Activated B cell treated with CpG ODN at 0.5 μM for 24 hours (primary cell): Measurements from ENCODE around the gene ANO1. TPM values are rescaled to one million over a fixed set of nuclear protein-coding genes. Genes with fewer than 3 reads are reported as not detected.

Source experiments
- ATAC-seq: fragments of 200-7000 bp; cut with Tn5 transposase; one replicate; pipeline ENCODE4 v1.10.0; 2021; ENCODE audit warnings: low read depth, mild to moderate bottlenecking, moderate library complexity
- CTCF ChIA-PET: fragments of 350-600 bp; sonication (Branson Sonifier 250); formaldehyde crosslinking; loops from one replicate; lab custom pipeline; 2021; ENCODE audit warnings: antibody characterized with exemption; lab: Charles Lee
- POLR2A ChIA-PET: fragments of 350-600 bp; sonication (Branson Sonifier 250); formaldehyde crosslinking; loops from one replicate; lab custom pipeline; 2021; ENCODE audit warnings: antibody characterized with exemption; lab: Charles Lee
- DNase-seq: peaks from one replicate; pipeline ENCODE4 v3.0.0; 2022
- H3K27ac Mint-ChIP-seq: one replicate; pipeline ENCODE4 v1.8.0; 2020; ENCODE audit warnings: mixed read lengths
- H3K27me3 Mint-ChIP-seq: one replicate; pipeline ENCODE4 v1.8.0; 2021; ENCODE audit warnings: mixed read lengths
- H3K36me3 Mint-ChIP-seq: one replicate; pipeline ENCODE4 v1.8.0; 2021; ENCODE audit warnings: low read depth, mixed read lengths
- H3K4me1 Mint-ChIP-seq: one replicate; pipeline ENCODE4 v1.8.0; 2021; ENCODE audit warnings: mixed read lengths
- H3K4me3 Mint-ChIP-seq: one replicate; pipeline ENCODE4 v1.8.0; 2020; ENCODE audit warnings: mild to moderate bottlenecking, mixed read lengths
- H3K9me3 Mint-ChIP-seq: one replicate; pipeline ENCODE4 v1.8.0; 2020; ENCODE audit warnings: mixed read lengths
- CTCF ChIP-seq: fragments of 200-600 bp; IDR thresholded peaks from one replicate; pipeline ENCODE4 v1.8.0; 2022; ENCODE audit warnings: antibody characterized with exemption, mild to moderate bottlenecking
- intact Hi-C: fragments of 100-400 bp; cut with micrococcal nuclease; formaldehyde crosslinking; loops from one replicate; pipeline ENCODE4 v1.15.1; 2024
- total RNA-seq: library from RNA; stranded (reverse); gene quantifications from 2 replicates; pipeline ENCODE4 v1.2.3, GENCODE V29; 2022

ANO1 gene
- total RNA-seq, 1 donor from 2014 or later = not detected

GRCh38 chr11:70233962-70234361, 155.8 kb downstream of the ANO1 start:
- intact Hi-C loops = no loop called here
- Mint-ChIP-seq H3K4me1 (no peaks in the 10 kb centered on the region), H3K9me3 (no peaks in the 10 kb centered on the region), H3K27ac (no peak overlapping the region), H3K27me3 (peaks cover 6% of the 10 kb centered on the region), H3K4me3 (no peak overlapping the region), H3K36me3 (no peaks in the 10 kb centered on the region)
- no peak for DNase-seq
- ChIA-PET POLR2A (no interaction called here), CTCF (no interaction called here)
- no peak for TF ChIP-seq CTCF
- no peak for ATAC-seq

Other genes with a start within 250 kb of the ANO1 start
- gene FADD, start 125.0 kb downstream of the ANO1 start, total RNA-seq = 29.5 and 31.2 TPM in 2 replicates
- 52.3 and 53.3 TPM in 2 replicates for gene PPFIA1, start 192.4 kb downstream of the ANO1 start, total RNA-seq